Measurements from ENCODE around the gene EMP3. TPM values are rescaled to one million over a fixed set of nuclear protein-coding genes. Genes with fewer than 3 reads are reported as not detected.

EMP3 gene
- total RNA-seq, 1 donor from 2014 or later, result 23.1 TPM

DNA sequence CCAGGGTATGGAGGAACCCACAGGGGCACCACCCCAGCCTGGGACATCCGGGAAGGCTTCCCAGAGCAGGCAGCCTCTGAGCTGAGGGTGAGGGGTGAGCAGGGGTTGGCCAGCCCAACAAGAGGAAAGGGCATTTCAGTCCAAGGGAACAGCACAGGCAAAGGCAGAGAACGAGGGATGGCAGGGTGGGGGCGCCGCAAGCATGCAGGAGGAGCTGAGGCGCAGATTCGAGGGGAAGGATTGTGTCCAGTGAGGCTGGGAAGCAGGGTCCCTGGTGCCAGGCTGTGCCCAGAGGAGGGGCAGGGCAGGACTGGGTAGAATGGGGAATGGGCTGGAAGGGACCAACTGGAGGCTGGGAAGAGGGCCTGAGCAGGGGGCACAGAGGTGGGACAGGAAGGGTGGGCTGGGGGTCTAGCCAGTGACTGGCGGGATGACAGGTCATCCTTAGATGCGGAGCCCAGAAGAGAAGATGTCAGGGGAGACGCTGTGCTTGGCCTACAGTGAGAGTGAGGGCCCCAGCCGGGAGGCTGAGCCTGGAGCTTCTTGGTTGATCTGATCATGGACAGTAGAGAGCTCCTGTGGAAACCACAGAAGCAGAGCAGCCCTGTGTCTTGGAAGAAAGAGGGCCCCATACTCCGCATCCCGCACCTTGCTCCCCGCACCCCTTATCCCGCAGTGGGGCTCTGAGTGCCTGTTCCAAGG lies 13.6 kb downstream of the EMP3 start:
- TF ChIP-seq, protein P1, sequence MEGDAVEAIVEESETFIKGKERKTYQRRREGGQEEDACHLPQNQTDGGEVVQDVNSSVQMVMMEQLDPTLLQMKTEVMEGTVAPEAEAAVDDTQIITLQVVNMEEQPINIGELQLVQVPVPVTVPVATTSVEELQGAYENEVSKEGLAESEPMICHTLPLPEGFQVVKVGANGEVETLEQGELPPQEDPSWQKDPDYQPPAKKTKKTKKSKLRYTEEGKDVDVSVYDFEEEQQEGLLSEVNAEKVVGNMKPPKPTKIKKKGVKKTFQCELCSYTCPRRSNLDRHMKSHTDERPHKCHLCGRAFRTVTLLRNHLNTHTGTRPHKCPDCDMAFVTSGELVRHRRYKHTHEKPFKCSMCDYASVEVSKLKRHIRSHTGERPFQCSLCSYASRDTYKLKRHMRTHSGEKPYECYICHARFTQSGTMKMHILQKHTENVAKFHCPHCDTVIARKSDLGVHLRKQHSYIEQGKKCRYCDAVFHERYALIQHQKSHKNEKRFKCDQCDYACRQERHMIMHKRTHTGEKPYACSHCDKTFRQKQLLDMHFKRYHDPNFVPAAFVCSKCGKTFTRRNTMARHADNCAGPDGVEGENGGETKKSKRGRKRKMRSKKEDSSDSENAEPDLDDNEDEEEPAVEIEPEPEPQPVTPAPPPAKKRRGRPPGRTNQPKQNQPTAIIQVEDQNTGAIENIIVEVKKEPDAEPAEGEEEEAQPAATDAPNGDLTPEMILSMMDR (conservative IDR thresholded peaks at IDR 0.05; ENCODE audit: low read depth, low read length), result no peak
- no peak for DNase-seq (ENCODE audit: low read depth)
- no peak overlapping the region for H3K4me3 ChIP-seq (ENCODE audit: low read depth, low read length)

DNA sequence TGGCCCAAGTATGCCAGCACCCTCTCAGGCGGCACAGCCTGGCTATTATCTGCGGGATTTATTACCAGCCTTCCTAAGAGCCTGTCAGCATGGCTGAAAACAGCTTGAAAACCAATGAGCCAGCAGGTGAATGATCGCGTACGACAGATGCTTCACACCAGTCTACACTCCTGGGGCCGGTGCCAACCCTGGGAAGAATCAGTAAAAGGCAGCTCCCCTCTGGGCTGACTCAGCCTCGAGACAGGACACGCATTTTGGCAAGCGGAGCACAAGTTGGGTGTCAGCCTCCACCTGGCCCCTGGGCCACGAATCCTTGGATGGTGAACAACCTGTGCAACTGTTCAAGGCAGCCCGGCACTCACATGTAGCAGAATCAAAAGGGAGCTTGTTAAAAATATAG lies 15.6 kb downstream of the EMP3 start:
- TF ChIP-seq, protein P1 (conservative IDR thresholded peaks at IDR 0.05; ENCODE audit: low read depth, low read length), result no peak
- DNase-seq (ENCODE audit: low read depth), result no peak
- H3K4me3 ChIP-seq (ENCODE audit: low read depth, low read length), result no peak overlapping the region

GRCh38 chr19:48341515-48342413 lies 16.4 kb downstream of the EMP3 start:
- TF ChIP-seq, protein P1 (conservative IDR thresholded peaks at IDR 0.05; ENCODE audit: low read depth, low read length), result no peak
- no peak for DNase-seq (ENCODE audit: low read depth)
- H3K4me3 ChIP-seq (ENCODE audit: low read depth, low read length), result no peak overlapping the region

DNA sequence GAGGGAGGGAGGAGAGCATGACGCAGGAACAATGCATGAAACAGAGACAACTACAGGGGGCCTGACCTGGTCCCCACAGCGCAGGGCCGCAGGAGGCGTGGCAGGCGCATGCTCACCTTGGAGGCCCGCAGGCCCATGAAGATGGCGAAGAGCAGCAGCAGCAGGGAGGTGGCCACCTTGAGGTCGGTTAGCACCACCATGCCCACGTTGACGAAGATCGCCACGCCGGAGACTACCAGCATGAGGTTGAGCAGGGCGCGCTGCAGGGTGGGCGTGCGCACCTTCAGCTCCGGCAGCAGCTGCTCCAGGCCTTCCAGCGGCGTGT lies 17.0 kb downstream of the EMP3 start:
- TF ChIP-seq, protein P1 (conservative IDR thresholded peaks at IDR 0.05; ENCODE audit: low read depth, low read length), result no peak
- H3K4me3 ChIP-seq (ENCODE audit: low read depth, low read length), result no peak overlapping the region
- DNase-seq (ENCODE audit: low read depth), result no peak

- no peak for DNase-seq (ENCODE audit: low read depth)
- TF ChIP-seq, protein P1 (conservative IDR thresholded peaks at IDR 0.05; ENCODE audit: low read depth, low read length), result no peak
- H3K4me3 ChIP-seq (ENCODE audit: low read depth, low read length), result no peak overlapping the region
These were observed 17.6 kb downstream of the EMP3 start for GRCh38 chr19:48342841-48343540.

GRCh38 chr19:48344892-48345291 lies 19.5 kb downstream of the EMP3 start:
- DNase-seq (ENCODE audit: low read depth), result no peak
- TF ChIP-seq, protein P1 (conservative IDR thresholded peaks at IDR 0.05; ENCODE audit: low read depth, low read length), result no peak
- H3K4me3 ChIP-seq (ENCODE audit: low read depth, low read length), result no peak overlapping the region
